Liver (tissue), 3 donors: Measurements from ENCODE around the gene PIGO.

Experiments
- TAF1 ChIP-seq: conservative IDR thresholded peaks from 2 replicates; pipeline ENCODE4 v1.6.1; 2016; ENCODE audit warnings: antibody characterized with exemption, mild to moderate bottlenecking
- TF ChIP-seq, protein P1 (sequence below): fragments of 150-350 bp; IDR thresholded peaks from 2 replicates; pipeline ENCODE4 v1.5.1; 2017; ENCODE audit warnings: improper control_type of control experiment, low read depth, low read length; ENCODE audit not compliant: missing input control
- donor health status: healthy.
- donor health status: healthy.

DNA sequence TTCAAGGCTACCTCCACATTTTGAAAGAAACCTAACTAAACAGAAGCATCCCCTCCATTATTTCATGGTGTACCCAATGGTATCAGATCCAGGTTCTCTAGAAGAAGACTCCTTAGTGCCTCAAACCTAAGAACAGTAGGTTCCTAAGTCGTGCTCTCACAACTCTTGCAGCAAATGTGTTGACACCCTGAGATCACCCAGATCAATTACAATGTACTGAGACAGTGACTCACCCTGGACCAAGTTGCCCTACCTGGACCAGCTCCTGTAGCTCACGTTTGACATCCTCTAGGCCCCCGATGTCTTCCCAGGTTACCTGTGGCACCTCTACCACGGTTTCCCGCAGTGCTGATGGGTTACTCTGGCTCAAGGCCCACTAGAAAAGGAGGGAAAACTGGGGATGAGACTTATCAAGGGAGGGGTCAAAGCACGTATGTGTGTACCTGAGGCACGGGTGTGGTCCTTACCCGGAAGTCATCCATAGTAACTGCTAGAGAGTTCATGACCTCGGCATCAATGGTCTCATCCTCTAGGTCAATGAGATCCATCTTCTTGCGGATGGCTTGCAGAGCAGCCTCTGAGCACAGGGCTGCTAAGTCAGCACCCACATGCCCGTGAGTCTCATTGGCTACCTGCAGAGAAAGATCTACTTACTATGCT, 35.7 kb downstream of the PIGO start:
- TF ChIP-seq, protein P1, sequence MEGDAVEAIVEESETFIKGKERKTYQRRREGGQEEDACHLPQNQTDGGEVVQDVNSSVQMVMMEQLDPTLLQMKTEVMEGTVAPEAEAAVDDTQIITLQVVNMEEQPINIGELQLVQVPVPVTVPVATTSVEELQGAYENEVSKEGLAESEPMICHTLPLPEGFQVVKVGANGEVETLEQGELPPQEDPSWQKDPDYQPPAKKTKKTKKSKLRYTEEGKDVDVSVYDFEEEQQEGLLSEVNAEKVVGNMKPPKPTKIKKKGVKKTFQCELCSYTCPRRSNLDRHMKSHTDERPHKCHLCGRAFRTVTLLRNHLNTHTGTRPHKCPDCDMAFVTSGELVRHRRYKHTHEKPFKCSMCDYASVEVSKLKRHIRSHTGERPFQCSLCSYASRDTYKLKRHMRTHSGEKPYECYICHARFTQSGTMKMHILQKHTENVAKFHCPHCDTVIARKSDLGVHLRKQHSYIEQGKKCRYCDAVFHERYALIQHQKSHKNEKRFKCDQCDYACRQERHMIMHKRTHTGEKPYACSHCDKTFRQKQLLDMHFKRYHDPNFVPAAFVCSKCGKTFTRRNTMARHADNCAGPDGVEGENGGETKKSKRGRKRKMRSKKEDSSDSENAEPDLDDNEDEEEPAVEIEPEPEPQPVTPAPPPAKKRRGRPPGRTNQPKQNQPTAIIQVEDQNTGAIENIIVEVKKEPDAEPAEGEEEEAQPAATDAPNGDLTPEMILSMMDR = no peak
- no peak for TF ChIP-seq TAF1
